ENCODE data around the gene KCP.

DNA sequence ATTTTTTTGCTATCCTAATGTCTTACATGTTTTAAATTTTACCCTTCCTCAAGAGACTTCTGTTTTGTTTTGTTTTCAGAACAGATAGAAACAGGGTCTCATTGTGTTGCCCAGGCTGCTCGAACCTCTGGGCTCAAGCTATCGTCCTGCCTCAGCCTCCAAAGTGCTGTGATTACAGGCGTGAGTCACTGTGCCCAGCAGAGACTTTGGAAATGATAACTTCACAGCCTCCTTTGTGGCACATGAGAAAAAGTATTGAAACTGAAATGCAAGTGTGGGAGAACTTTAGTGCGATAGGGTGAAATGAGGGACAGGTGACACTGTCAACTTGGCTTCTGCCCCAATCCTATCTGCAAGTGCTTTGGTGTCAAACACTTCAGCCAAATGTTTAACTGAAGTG, 48.8 kb upstream of the KCP start:
- TF ChIP-seq, protein P1, sequence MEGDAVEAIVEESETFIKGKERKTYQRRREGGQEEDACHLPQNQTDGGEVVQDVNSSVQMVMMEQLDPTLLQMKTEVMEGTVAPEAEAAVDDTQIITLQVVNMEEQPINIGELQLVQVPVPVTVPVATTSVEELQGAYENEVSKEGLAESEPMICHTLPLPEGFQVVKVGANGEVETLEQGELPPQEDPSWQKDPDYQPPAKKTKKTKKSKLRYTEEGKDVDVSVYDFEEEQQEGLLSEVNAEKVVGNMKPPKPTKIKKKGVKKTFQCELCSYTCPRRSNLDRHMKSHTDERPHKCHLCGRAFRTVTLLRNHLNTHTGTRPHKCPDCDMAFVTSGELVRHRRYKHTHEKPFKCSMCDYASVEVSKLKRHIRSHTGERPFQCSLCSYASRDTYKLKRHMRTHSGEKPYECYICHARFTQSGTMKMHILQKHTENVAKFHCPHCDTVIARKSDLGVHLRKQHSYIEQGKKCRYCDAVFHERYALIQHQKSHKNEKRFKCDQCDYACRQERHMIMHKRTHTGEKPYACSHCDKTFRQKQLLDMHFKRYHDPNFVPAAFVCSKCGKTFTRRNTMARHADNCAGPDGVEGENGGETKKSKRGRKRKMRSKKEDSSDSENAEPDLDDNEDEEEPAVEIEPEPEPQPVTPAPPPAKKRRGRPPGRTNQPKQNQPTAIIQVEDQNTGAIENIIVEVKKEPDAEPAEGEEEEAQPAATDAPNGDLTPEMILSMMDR (IDR thresholded peaks at IDR 0.05) = no peak
- no peak for TF ChIP-seq POLR2A (IDR thresholded peaks at IDR 0.05)
